Measurements from ENCODE around the gene TCAP.
A peak's percentile ranks its signal among the peaks of the same experiment; 100 is the strongest.

The TCAP gene

DNA sequence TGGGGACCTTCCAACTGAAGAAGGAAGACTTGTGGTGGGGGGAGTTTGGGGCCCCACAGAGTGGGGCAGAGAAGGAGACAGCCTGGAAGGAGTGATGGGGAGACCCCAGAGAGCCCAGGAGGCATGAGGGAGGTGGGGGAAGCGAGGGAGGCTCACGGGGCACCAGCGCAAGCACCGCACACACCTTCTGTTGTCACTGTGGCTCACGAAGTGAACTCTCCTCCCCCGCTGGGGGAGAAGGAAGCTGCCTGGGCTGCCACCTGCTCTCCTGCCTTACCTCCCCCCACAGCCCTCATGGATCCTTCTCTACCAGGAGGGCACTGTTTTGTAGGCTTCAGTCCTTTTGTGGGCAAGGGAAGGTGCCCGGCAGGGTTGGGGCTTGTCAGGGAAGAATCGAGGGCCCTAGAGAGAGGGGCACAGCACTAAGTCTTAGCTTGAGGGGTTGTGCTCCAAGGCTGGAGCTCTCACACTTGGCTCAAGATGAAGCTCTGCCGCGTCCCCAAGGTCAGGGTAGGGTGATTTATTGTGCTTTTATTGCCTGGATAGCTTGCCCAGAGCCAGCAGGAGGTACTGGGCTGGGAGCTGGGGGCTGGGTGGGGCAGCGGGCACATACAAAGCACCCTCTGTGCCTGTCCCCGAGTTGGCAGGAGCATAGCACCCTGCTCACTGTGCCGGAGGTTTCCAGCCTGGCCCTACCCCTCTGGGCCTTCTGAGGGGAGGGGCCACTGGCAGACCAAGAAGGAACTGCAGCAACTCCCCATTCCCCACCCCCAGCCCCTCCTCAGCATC lies 32.8 kb upstream of the TCAP start:
- Histone ChIP-seq H3K9me2 (replicated peaks; ENCODE audit: insufficient read depth, low read length) (no peaks in the 10 kb centered on the region), H4K20me1 (ENCODE audit: low read depth, low read length) (no peaks in the 10 kb centered on the region), H3K4me2 (ENCODE audit: low read depth, low read length, poor library complexity, severe bottlenecking) (no peak overlapping the region), H2AFZ (ENCODE audit: low read depth, low read length, severe bottlenecking) (no peak overlapping the region), H3K36me3 (ENCODE audit: low read length) (no peaks in the 10 kb centered on the region), H3K9me3 (ENCODE audit: insufficient read depth, low read length) (no peaks in the 10 kb centered on the region), H3K79me2 (ENCODE audit: insufficient read depth, low read length) (peaks cover 2% of the 10 kb centered on the region; the same call in 1 of the 2 replicates), H3K9ac (ENCODE audit: low read length) (no peak overlapping the region), H3K27ac (ENCODE audit: low read depth, low read length) (no peak overlapping the region), H3K4me3 (ENCODE audit: insufficient read depth, low read length, poor library complexity, severe bottlenecking) (no peak overlapping the region), H3K27me3 (ENCODE audit: low read length) (no peaks in the 10 kb centered on the region), H3F3A (ENCODE audit: insufficient read depth) (no peaks in the 10 kb centered on the region)
- no peak for TF ChIP-seq EZH2phosphoT487 (conservative IDR thresholded peaks at IDR 0.05; ENCODE audit: low read length)
- TF ChIP-seq, protein P1, sequence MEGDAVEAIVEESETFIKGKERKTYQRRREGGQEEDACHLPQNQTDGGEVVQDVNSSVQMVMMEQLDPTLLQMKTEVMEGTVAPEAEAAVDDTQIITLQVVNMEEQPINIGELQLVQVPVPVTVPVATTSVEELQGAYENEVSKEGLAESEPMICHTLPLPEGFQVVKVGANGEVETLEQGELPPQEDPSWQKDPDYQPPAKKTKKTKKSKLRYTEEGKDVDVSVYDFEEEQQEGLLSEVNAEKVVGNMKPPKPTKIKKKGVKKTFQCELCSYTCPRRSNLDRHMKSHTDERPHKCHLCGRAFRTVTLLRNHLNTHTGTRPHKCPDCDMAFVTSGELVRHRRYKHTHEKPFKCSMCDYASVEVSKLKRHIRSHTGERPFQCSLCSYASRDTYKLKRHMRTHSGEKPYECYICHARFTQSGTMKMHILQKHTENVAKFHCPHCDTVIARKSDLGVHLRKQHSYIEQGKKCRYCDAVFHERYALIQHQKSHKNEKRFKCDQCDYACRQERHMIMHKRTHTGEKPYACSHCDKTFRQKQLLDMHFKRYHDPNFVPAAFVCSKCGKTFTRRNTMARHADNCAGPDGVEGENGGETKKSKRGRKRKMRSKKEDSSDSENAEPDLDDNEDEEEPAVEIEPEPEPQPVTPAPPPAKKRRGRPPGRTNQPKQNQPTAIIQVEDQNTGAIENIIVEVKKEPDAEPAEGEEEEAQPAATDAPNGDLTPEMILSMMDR (IDR thresholded peaks at IDR 0.05; ENCODE audit: insufficient read depth, low read length, poor library complexity, severe bottlenecking), result no peak

DNA sequence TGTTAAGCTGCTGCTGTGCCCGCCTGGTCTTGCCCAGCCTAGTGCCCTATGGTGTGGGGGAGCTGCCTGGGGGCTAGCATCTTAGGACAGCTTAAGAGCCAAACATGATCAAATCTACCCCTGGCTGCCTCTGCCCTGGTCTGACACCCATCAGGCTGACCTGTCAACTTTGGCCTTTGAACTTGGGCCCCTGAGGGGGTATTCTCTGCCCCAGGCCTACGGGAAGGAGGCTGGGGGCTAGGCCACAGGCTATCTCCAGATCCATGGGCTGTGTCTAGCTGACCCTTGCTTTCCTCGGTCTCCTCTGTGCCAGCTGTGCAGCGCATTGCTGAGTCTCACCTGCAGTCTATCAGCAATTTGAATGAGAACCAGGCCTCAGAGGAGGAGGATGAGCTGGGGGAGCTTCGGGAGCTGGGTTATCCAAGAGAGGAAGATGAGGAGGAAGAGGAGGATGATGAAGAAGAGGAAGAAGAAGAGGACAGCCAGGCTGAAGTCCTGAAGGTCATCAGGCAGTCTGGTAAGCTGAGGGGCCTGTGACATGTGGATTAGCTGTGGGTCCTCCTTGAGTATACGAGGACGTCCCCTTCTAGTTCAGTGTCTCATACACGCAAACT lies 31.5 kb upstream of the TCAP start:
- peaks cover 15% of the 10 kb centered on the region for H3K79me2 ChIP-seq (ENCODE audit: insufficient read depth, low read length)
- H3K9ac ChIP-seq (ENCODE audit: low read length), result no peak overlapping the region

DNA sequence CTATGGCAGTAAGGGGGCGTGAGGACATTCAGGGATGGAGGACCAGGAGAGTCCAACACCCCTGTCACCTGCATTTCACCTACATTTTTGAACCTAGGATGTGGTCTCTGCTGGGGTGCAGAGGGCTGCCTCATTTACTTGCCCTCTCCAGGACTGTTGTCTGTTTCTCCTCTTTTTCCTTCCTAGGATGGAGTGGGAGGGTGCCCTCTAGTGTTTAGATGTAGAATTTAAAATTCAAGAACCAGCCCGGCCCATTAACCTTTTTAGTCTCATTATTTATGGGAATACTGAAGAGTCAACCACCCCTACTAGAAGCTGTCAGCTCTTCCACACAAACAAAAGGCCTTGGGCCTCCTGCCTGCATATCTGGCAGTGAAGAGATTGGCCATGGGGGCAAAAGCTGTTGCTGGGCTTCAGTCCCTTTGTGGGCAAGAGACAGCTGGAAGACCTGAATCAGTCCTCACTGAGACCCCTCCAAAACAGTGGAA lies 30.7 kb upstream of the TCAP start:
- Histone ChIP-seq H3F3A (ENCODE audit: insufficient read depth) (no peaks in the 10 kb centered on the region), H3K9me2 (replicated peaks; ENCODE audit: insufficient read depth, low read length) (no peaks in the 10 kb centered on the region), H3K27ac (ENCODE audit: low read depth, low read length) (no peak overlapping the region), H3K4me3 (ENCODE audit: insufficient read depth, low read length, poor library complexity, severe bottlenecking) (no peak overlapping the region), H2AFZ (ENCODE audit: low read depth, low read length, severe bottlenecking) (no peak overlapping the region), H3K9me3 (ENCODE audit: insufficient read depth, low read length) (no peaks in the 10 kb centered on the region), H4K20me1 (ENCODE audit: low read depth, low read length) (no peaks in the 10 kb centered on the region), H3K4me2 (ENCODE audit: low read depth, low read length, poor library complexity, severe bottlenecking) (no peak overlapping the region), H3K79me2 (ENCODE audit: insufficient read depth, low read length) (peaks cover 21% of the 10 kb centered on the region), H3K27me3 (ENCODE audit: low read length) (no peaks in the 10 kb centered on the region), H3K36me3 (ENCODE audit: low read length) (no peaks in the 10 kb centered on the region), H3K9ac (ENCODE audit: low read length) (no peak overlapping the region)
- no peak for TF ChIP-seq EZH2phosphoT487 (conservative IDR thresholded peaks at IDR 0.05; ENCODE audit: low read length)
- TF ChIP-seq, protein P1 (IDR thresholded peaks at IDR 0.05; ENCODE audit: insufficient read depth, low read length, poor library complexity, severe bottlenecking), result peak; percentile 89

More for the DNA sequence above, 31.5 kb upstream of the TCAP start:
- H2AFZ ChIP-seq (ENCODE audit: low read depth, low read length, severe bottlenecking), result no peak overlapping the region
- no peak for TF ChIP-seq EZH2phosphoT487 (conservative IDR thresholded peaks at IDR 0.05; ENCODE audit: low read length)
- TF ChIP-seq, protein P1 (IDR thresholded peaks at IDR 0.05; ENCODE audit: insufficient read depth, low read length, poor library complexity, severe bottlenecking), result no peak
- H3F3A ChIP-seq (ENCODE audit: insufficient read depth), result no peaks in the 10 kb centered on the region
- H3K4me3 ChIP-seq (ENCODE audit: insufficient read depth, low read length, poor library complexity, severe bottlenecking), result no peak overlapping the region
- H4K20me1 ChIP-seq (ENCODE audit: low read depth, low read length), result no peaks in the 10 kb centered on the region
- H3K36me3 ChIP-seq (ENCODE audit: low read length), result no peaks in the 10 kb centered on the region
- no peaks in the 10 kb centered on the region for H3K9me3 ChIP-seq (ENCODE audit: insufficient read depth, low read length)
- no peak overlapping the region for H3K4me2 ChIP-seq (ENCODE audit: low read depth, low read length, poor library complexity, severe bottlenecking)
- H3K27ac ChIP-seq (ENCODE audit: low read depth, low read length), result no peak overlapping the region
- H3K9me2 ChIP-seq (replicated peaks; ENCODE audit: insufficient read depth, low read length), result no peaks in the 10 kb centered on the region
- H3K27me3 ChIP-seq (ENCODE audit: low read length), result no peaks in the 10 kb centered on the region

All from SU-DHL-6 (cell line).